ENCODE measurements around the gene PPP1R15B.

GRCh38 chr1:204360314-204360713 is 51.3 kb downstream of the PPP1R15B start:
- TF ChIP-seq, protein P1, sequence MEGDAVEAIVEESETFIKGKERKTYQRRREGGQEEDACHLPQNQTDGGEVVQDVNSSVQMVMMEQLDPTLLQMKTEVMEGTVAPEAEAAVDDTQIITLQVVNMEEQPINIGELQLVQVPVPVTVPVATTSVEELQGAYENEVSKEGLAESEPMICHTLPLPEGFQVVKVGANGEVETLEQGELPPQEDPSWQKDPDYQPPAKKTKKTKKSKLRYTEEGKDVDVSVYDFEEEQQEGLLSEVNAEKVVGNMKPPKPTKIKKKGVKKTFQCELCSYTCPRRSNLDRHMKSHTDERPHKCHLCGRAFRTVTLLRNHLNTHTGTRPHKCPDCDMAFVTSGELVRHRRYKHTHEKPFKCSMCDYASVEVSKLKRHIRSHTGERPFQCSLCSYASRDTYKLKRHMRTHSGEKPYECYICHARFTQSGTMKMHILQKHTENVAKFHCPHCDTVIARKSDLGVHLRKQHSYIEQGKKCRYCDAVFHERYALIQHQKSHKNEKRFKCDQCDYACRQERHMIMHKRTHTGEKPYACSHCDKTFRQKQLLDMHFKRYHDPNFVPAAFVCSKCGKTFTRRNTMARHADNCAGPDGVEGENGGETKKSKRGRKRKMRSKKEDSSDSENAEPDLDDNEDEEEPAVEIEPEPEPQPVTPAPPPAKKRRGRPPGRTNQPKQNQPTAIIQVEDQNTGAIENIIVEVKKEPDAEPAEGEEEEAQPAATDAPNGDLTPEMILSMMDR (conservative IDR thresholded peaks at IDR 0.05; ENCODE audit: low read length), result no peak
- no peak for TF ChIP-seq EZH2phosphoT487 (IDR thresholded peaks at IDR 0.05; ENCODE audit: borderline replicate concordance, low read depth, low read length)
